Measurements from ENCODE around the gene ADAMTSL5. TPM values are rescaled to one million over a fixed set of nuclear protein-coding genes. Genes with fewer than 3 reads are reported as not detected.

ADAMTSL5 gene
- total and polyA plus RNA-seq, 9 of the 15 experiments (the other 6 are each of a cell fraction or from before 2014, with no cell fraction given) = 1.0 to 11.6 (median 4.1) TPM

DNA sequence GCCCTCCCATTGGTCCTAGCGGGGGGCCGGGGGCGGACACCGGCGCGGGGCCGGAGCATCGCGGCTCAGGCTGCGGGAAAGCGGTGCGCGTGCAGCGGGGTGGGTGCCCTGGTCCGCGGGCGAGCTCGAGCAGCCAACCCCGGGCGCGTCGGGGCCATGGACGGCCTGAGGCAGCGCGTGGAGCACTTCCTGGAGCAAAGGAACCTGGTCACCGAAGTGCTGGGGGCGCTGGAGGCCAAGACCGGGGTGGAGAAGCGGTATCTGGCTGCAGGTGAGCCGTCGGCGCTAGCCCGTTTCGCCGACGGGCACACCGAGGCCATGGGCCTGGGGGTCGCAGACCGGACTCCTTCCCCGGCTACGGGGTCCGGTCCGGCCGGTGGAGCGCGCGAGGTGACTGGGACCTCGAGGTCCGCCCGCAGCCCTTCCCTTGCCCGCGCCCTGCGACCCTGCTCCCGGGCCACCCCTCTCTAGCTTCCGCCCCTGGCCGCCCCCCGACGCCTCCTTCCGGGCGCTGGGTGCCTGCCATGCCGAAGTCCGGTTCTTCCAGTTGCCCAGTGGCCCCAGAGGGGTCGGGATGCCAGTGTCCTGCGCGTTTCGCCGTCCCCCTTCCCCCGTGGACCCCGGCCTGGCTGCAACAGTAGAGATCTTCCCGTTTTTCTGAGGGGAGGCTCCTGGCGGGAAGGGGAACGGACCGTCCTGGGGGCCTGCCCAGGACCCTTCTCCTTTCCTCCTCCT, 21.5 kb downstream of the ADAMTSL5 start, which contains the start of gene REEP6 (continued):
- TF ChIP-seq, protein P1, sequence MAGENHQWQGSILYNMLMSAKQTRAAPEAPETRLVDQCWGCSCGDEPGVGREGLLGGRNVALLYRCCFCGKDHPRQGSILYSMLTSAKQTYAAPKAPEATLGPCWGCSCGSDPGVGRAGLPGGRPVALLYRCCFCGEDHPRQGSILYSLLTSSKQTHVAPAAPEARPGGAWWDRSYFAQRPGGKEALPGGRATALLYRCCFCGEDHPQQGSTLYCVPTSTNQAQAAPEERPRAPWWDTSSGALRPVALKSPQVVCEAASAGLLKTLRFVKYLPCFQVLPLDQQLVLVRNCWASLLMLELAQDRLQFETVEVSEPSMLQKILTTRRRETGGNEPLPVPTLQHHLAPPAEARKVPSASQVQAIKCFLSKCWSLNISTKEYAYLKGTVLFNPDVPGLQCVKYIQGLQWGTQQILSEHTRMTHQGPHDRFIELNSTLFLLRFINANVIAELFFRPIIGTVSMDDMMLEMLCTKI (IDR thresholded peaks at IDR 0.05; ENCODE audit: partially characterized antibody) = no peak
- TF ChIP-seq PTBP1 (IDR thresholded peaks at IDR 0.05; ENCODE audit: low read depth, low read length) = 0 out of 2 replicates have a peak, but pooled peaks have one; percentile 44
- TF ChIP-seq, protein P2, sequence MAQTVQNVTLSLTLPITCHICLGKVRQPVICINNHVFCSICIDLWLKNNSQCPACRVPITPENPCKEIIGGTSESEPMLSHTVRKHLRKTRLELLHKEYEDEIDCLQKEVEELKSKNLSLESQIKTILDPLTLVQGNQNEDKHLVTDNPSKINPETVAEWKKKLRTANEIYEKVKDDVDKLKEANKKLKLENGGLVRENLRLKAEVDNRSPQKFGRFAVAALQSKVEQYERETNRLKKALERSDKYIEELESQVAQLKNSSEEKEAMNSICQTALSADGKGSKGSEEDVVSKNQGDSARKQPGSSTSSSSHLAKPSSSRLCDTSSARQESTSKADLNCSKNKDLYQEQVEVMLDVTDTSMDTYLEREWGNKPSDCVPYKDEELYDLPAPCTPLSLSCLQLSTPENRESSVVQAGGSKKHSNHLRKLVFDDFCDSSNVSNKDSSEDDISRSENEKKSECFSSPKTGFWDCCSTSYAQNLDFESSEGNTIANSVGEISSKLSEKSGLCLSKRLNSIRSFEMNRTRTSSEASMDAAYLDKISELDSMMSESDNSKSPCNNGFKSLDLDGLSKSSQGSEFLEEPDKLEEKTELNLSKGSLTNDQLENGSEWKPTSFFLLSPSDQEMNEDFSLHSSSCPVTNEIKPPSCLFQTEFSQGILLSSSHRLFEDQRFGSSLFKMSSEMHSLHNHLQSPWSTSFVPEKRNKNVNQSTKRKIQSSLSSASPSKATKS (CRISPR knock-in tag; IDR thresholded peaks at IDR 0.05) = no peak
- TF ChIP-seq, protein P3, sequence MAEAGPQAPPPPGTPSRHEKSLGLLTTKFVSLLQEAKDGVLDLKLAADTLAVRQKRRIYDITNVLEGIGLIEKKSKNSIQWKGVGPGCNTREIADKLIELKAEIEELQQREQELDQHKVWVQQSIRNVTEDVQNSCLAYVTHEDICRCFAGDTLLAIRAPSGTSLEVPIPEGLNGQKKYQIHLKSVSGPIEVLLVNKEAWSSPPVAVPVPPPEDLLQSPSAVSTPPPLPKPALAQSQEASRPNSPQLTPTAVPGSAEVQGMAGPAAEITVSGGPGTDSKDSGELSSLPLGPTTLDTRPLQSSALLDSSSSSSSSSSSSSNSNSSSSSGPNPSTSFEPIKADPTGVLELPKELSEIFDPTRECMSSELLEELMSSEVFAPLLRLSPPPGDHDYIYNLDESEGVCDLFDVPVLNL (CRISPR knock-in tag; IDR thresholded peaks at IDR 0.05; ENCODE audit: low read depth) = no peak
- TF ChIP-seq, protein P4, sequence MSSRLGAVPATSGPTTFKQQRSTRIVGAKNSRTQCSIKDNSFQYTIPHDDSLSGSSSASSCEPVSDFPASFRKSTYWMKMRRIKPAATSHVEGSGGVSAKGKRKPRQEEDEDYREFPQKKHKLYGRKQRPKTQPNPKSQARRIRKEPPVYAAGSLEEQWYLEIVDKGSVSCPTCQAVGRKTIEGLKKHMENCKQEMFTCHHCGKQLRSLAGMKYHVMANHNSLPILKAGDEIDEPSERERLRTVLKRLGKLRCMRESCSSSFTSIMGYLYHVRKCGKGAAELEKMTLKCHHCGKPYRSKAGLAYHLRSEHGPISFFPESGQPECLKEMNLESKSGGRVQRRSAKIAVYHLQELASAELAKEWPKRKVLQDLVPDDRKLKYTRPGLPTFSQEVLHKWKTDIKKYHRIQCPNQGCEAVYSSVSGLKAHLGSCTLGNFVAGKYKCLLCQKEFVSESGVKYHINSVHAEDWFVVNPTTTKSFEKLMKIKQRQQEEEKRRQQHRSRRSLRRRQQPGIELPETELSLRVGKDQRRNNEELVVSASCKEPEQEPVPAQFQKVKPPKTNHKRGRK (tag; IDR thresholded peaks at IDR 0.05) = no peak
- no peak for TF ChIP-seq XRCC5 (IDR thresholded peaks at IDR 0.05; ENCODE audit: low read depth, low read length)
- TF ChIP-seq NRF1 (conservative IDR thresholded peaks at IDR 0.05 in 1 of 2, IDR thresholded peaks at IDR 0.05 in 1 of 2) = peak; percentile 82 to 83; a peak in 2 of 4 replicates
- TF ChIP-seq, protein P5, sequence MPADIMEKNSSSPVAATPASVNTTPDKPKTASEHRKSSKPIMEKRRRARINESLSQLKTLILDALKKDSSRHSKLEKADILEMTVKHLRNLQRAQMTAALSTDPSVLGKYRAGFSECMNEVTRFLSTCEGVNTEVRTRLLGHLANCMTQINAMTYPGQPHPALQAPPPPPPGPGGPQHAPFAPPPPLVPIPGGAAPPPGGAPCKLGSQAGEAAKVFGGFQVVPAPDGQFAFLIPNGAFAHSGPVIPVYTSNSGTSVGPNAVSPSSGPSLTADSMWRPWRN (IDR thresholded peaks at IDR 0.05; ENCODE audit: low read depth) = no peak
- no peak for TF ChIP-seq SRSF7 (optimal IDR thresholded peaks at IDR 0.05; ENCODE audit: low read depth, low read length)
- peak; percentile 35; the same call in 1 of the 2 replicates for TF ChIP-seq ZFX (CRISPR knock-in tag; IDR thresholded peaks at IDR 0.05)
- TF ChIP-seq, protein P6, sequence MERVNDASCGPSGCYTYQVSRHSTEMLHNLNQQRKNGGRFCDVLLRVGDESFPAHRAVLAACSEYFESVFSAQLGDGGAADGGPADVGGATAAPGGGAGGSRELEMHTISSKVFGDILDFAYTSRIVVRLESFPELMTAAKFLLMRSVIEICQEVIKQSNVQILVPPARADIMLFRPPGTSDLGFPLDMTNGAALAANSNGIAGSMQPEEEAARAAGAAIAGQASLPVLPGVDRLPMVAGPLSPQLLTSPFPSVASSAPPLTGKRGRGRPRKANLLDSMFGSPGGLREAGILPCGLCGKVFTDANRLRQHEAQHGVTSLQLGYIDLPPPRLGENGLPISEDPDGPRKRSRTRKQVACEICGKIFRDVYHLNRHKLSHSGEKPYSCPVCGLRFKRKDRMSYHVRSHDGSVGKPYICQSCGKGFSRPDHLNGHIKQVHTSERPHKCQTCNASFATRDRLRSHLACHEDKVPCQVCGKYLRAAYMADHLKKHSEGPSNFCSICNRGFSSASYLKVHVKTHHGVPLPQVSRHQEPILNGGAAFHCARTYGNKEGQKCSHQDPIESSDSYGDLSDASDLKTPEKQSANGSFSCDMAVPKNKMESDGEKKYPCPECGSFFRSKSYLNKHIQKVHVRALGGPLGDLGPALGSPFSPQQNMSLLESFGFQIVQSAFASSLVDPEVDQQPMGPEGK (CRISPR knock-in tag; IDR thresholded peaks at IDR 0.05; ENCODE audit: borderline replicate concordance) = no peak
- TF ChIP-seq, protein P7, sequence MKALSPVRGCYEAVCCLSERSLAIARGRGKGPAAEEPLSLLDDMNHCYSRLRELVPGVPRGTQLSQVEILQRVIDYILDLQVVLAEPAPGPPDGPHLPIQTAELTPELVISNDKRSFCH (CRISPR knock-in tag; IDR thresholded peaks at IDR 0.05) = no peak
- TF ChIP-seq, protein P7 (tag; IDR thresholded peaks at IDR 0.05) = peak; percentile 77
- TF ChIP-seq TAF1 (IDR thresholded peaks at IDR 0.05; ENCODE audit: control insufficient read depth, extremely low read depth, insufficient read depth, low read length, severe bottlenecking) = peak; percentile 86
- TF ChIP-seq ZNF583 (CRISPR knock-in tag; IDR thresholded peaks at IDR 0.05) = no peak
- TF ChIP-seq SMAD3 (CRISPR knock-in tag; conservative IDR thresholded peaks at IDR 0.05) = no peak
